ENCODE data around the gene ATP9B.
"Not testable (repeated sequence)": the region's sequence is repeated elsewhere in the genome, so short reads cannot be mapped to it uniquely, and the experiment has no call there.

The ATP9B gene

GRCh38 chr18:79241755-79242154 lies 172.6 kb downstream of the ATP9B start:
- DNase-seq (ENCODE audit: low read depth in 2 of 2) = no peak

GRCh38 chr18:79242246-79242645 lies 173.1 kb downstream of the ATP9B start:
- DNase-seq (ENCODE audit: low read depth in 2 of 2) = no peak

DNA sequence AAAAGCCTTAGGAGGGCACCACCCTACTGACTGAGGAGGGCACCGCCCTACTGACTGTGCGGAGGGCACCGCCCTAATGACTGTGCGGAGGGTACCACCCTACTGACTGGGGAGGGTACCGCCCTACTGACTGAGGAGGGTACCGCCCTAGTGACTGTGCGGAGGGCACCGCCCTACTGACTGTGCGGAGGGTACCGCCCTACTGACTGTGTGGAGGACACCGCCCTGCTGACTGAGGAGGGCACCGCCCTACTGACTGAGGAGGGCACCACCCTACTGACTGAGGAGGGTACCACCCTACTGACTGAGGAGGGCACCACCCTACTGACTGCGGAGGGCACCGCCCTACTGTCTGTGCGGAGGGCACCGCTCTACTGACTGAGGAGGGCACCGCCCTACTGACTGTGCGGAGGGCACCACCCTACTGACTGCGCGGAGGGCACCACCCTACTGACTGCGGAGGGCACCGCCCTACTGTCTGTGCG lies 176.4 kb downstream of the ATP9B start:
- DNase-seq (ENCODE audit: low read depth in 2 of 2) = no peak

DNA sequence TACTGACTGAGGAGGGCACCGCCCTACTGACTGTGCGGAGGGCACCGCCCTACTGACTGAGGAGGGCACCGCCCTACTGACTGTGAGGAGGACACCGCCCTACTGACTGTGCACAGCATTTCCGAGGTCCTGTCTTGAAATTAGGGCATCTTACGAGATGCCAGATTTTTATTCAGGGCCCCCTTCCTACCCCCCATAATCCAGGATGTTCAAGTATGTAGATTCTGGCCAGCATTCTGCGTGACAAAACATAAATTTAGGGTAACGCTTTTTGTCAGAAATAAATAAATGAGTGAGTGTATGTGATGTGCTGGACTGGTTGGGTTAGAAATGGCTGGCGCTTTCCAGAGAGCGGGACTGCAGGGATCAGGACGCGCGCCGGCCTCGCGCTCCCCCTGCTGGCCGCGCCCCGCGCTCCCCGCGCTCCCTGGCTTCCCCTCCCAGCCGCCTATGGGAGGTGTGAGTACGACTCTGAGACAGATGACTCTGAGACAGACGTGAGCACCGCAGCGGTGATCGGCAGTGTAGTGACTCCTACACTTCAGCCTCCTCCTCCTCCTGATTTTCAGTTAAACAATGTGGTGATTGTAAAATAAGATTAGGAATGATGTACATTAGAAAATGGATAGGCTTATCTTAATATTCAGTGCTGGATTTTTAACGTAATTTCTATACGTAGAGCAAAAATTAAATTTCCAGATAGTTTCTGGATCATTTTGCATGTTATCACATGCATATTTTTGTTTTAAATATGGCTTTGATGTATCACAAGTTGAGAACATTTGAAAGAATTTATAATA lies 177.3 kb downstream of the ATP9B start:
- peak; percentile 42 to 43 for DNase-seq (ENCODE audit: low read depth in 2 of 2)

DNA sequence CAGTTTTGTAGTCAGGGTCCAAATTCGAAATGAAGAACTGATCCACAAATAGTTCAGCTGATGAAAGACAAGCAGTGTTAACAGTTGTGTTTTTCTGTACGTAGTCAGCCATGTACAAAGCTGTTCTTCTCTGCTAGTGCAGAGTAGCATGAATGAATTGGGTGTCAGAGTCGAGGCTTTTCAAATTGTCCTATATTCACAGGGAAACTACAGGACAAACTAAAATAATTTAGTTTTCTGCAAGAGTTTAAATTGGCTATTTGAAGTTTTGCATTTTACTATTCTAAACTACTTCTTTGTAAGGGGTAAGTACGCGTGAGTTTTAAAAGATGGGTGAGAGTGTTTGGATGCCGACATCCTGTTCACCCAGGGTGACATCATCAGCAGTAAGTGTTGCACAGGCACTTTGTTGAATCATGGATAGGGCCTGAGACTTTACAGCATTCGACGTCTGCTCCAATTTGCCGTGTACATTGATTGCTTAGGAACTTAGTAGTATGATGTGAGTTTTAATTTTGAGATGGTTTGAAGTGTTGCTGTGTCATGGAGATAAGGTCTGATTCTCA lies 179.4 kb downstream of the ATP9B start:
- no peak for DNase-seq (ENCODE audit: low read depth in 2 of 2)

GRCh38 chr18:79250301-79250981 lies 181.2 kb downstream of the ATP9B start:
- no peak for DNase-seq (ENCODE audit: low read depth in 2 of 2)

- no peak for DNase-seq (ENCODE audit: low read depth in 2 of 2)
Measured at GRCh38 chr18:79251021-79251420, 181.8 kb downstream of the ATP9B start.

DNA sequence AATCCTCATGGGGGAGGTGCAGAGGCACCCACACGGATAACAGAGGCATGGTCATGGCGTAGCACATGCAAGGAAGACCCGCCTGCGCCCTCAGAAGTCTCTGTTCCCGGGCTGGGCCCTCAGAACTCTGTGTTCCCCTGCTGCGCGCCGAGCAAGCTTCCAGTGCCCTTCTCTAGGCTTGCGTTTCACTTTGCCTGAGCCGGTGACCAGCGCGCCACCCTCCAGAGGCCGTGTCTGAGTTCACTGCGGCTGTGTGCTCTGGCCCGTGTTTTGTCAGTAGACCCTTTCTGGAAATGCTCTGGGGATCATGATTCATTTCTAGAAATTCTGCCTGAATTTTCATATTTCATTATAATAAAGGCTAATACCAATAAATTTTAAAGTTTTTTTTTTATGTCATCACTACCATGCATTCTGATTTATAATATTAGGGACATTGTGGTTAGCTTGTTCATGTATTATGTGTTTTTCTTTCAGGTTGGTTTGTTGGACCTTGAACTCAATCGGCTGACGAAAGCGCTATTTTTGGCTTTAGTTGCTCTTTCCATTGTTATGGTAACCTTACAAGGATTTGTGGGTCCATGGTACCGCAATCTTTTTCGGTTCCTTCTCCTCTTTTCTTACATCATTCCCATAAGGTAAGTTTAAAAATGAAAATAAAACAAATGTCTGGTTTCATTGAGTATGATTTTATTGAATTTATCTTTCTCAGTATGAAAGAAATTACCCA lies 183.9 kb downstream of the ATP9B start:
- no peak for DNase-seq (ENCODE audit: low read depth in 2 of 2)

- no peak for DNase-seq (ENCODE audit: low read depth in 2 of 2)
Measured at GRCh38 chr18:79257480-79257879, 188.3 kb downstream of the ATP9B start.

DNA sequence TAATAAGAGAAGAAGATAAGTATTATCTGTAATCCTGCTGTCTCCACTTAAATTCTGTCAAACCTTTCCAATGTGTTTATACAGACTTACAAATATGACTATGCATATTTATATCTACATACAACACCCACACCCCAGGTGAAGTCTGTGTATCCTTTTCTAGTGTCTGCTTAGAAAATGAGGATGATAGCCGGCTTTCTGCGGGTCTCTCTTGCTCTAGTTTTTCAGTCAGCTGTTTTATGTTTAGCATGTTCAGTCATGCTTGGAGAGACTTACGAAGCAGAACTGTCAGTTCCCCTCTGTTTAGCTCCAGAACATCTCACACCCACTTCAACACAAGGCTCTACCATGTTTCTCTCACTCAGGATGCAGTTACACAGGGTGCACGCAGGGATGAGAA lies 189.3 kb downstream of the ATP9B start:
- no peak for DNase-seq (ENCODE audit: low read depth in 2 of 2)

GRCh38 chr18:79259218-79259617 lies 190.0 kb downstream of the ATP9B start:
- no peak for DNase-seq (ENCODE audit: low read depth in 2 of 2)

GRCh38 chr18:79260023-79260422 lies 190.8 kb downstream of the ATP9B start:
- no peak for DNase-seq (ENCODE audit: low read depth in 2 of 2)

DNA sequence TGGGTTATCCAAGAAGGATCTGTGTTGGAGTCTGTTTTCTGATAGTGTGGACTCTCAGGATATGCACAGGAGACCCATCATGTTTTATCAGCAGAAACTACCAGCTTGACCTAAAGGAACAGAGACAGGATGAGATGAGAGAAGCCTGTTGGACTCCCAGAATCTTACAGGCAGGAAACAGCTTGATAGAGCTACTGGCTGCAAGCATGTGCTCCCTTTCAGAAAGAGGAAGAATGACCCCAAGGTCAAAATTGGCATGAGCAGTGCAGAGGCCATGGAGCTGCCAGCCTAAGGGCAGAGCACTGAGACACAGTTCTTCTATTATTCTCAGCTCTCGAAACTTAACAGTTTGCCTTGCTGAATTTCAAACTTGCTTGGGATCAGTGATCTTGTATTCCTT lies 191.3 kb downstream of the ATP9B start:
- no peak for DNase-seq (ENCODE audit: low read depth in 2 of 2)

DNA sequence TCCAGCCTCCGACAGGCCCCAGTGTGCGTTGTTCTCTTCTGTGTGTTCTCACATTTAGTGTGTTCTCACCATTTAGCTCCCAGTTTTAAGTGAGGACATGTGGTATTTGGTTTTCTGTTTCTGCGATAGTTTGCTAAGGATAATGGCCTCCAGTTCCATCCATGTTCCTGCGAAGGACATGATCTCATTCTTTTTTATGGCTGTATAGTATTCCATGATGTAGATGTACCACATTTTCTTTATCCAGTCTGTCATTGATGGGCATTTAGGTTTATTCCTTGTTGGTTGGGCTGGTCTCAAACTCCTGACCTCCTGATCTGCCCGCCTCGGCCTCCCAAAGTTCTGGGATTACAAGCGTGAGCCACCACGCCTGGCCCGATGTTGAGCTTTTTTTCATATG lies 195.9 kb downstream of the ATP9B start:
- DNase-seq (ENCODE audit: low read depth in 2 of 2) = not testable (repeated sequence)

GRCh38 chr18:79271812-79272211 lies 202.6 kb downstream of the ATP9B start:
- DNase-seq (ENCODE audit: low read depth in 2 of 2) = not testable (repeated sequence)

DNA sequence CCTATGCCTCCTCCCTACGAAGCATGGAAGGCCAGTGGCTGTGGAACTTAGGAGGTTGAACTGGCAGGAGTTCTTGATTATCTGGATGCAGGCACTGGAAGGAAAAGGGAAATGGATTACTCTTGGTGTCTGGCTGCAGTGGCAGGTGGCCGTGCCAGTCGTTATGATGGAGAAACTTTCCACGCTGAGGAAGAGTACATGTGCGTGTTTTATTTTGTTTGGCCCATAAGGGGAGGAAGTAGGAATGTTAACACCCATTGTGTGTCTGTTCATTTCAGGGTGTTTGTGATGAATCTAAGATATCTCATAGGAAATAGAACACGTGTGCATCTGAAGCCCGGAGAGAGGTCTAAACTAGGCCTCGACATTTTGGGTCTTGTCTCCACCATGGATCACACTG lies 203.7 kb downstream of the ATP9B start:
- DNase-seq (ENCODE audit: low read depth in 2 of 2) = no peak

DNA sequence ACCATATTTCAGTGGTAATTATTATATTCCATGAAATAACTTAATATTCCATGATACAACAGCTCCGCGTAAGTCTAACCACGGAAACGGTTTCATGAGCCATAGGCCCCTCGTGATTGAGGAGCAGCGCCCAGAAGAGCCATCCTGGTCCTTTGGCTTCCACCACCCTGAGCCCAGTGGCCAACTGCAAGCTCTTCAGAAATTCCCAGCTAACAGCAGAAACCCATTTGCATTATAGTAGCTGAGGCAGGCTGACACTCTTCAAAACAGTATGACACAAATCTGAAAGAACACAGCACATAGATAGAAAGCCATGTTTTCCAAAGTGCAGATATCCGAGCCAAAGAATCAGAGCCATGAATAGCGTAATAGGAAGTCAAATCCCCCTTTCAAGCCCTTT lies 205.6 kb downstream of the ATP9B start:
- DNase-seq (ENCODE audit: low read depth in 2 of 2) = no peak

- DNase-seq (ENCODE audit: low read depth in 2 of 2) = no peak
Measured at GRCh38 chr18:79275461-79275860, 206.3 kb downstream of the ATP9B start.

DNA sequence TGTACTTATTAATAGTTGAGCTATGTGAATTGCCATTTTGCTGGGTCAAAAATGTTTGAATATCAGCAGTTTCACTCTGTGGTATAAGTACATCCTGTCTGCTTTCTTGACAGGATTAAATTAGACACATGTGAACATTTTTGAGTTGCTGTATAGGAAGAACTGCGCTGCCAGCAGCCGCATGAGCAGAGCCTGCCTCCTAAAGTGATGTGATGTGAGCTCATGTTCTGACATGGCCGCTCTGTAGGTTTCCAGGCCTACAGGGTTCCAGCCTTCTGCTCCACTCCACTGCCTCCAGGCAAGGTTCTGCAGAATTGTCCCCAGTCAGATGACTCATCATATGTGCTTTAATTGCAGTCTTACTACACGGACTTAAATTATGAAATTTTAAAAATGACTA lies 206.8 kb downstream of the ATP9B start:
- no peak for DNase-seq (ENCODE audit: low read depth in 2 of 2)

DNA sequence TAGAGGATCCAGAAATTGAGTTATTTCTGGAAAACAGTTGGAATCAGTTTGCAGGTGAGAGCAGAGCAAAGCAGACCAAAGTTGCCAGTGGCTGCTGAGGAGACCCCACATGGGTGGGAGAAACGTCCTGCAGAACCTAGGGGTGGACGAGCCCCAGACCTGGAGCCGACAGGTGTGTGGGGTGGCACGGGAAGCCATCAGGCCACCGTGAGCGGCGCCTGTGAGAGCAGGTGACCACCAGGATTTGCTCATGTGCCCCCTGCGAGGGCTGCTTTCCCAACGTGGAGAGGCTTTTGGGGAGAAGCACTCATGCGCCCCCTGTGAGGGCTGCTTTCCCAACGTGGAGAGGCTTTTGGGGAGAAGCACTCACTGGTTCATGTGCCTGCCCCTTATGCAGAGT lies 209.7 kb downstream of the ATP9B start:
- no peak for DNase-seq (ENCODE audit: low read depth in 2 of 2)

DNA sequence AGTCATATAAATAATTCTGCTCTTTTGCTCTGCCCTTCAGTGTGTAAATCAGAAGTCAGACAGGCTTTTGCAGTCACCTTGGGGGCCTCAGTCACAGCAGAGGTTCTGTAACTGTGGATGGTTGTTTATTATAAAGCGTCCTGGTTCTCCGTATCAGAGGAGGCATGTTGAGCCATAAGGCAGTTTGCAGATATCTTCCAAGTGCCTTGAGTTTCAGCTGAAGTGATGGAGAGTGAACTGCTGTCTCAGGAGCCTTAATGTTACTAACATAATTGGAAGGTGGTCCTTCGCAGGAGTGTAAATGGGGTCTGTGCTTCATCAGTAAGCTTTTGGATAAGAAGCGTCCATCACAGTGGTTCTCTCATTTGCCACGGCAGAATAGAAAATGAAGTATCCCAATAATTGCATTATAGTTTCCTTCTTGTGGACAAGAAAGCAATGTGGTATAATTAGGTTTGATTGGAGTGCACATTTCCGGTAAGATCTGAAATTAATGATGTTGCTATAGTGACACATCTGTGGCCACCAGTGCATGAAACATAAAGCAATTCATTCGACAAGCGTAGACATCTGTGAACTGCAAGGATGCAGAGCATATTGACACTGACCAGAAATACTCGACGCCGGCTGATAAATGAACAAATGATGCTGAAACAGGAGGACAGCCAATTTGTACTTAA lies 214.1 kb downstream of the ATP9B start:
- no peak for DNase-seq (ENCODE audit: low read depth in 2 of 2)

DNA sequence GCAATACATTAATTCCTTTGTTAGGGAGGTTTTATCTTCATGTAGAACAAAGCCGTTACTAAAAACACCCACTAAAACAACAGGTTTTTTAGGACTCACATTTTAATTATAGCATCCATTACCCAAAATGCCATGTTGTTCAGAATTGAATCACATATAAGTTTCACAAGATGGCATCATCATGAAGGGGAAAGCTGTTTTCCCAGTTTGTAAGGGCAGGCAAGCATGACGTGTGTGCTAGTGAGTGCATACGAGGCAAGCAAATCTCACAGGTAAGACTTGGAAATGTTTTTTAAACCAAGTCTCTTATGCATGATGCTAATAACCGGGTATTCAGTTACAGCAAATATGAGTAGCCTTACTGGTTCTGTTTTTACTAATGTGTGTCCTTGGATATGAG lies 214.7 kb downstream of the ATP9B start:
- no peak for DNase-seq (ENCODE audit: low read depth in 2 of 2)

Data from stimulated activated CD8-positive, alpha-beta memory T cell treated with anti-CD3 and anti-CD28 coated beads, Interleukin-15, amount 100 ng/mL, for 4 hours (primary cell).